NCI-H226 (cell line): ENCODE results near the gene MACROD2.

Experiments used
- DNase-seq: peaks from one replicate; pipeline ENCODE4 v3.0.0-alpha.2; 2015

MACROD2 gene

DNA sequence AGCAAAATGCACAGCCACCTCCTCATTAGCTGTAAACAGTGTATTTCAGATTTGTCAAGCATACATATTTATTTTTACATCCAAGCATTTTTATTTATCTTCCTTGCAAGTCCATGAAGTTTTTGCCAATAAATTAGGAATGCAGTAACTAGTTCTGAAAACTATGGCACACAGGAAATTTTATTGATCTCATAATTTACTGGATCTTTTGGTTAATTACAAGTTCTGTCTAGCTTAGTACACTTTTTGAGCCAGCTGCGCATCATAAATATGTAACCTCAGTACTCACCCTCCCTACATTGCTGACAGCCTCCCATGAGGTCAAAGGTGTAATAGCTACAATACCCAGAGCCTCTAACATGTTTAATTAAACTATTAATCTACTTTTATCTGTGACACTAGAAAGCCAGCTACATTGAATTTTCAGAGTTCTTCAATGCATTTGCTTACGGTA, 1679.8 kb downstream of the MACROD2 start:
- no peak for DNase-seq

GRCh38 chr20:15675813-15676484, 1680.6 kb downstream of the MACROD2 start:
- no peak for DNase-seq

GRCh38 chr20:15676815-15677214, 1681.5 kb downstream of the MACROD2 start:
- DNase-seq: no peak

DNA sequence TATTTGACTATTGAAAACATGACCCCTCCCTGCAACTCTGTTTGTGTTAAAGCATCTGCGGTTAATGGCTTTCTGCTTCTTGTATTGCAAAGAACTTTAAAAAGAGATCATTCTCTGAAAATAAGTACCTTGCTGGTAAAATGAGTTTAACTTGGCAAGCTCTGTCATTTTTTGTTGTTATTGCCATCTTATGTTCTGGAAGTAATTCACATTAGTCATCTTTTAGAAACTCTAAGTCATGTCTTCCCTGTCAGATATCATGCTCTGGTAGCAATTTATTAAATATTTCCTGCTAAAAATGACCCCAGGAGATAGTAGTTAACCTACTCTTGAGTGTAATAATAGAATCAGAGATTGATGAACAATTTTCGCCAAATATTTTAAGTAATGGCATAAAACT, 1687.4 kb downstream of the MACROD2 start:
- no peak for DNase-seq

DNA sequence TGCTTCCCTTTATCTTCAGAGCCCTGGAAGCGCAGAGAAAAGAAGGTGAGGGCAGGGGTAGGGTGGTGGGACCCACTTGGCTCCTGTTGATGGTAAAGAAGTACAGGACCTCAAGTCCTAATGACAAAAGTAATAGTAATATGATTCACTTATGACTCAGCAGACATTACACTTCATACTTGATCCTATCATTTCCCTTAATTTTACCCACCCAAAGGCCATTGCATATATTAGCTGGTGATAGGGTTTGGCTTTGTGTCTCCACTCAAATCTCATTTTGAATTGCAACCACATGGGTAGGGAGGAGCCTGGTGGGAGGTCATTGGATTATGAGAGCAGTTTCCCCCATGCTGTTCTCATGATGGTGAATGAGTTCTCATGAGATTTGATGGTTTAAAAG, 1697.3 kb downstream of the MACROD2 start:
- no peak for DNase-seq

DNA sequence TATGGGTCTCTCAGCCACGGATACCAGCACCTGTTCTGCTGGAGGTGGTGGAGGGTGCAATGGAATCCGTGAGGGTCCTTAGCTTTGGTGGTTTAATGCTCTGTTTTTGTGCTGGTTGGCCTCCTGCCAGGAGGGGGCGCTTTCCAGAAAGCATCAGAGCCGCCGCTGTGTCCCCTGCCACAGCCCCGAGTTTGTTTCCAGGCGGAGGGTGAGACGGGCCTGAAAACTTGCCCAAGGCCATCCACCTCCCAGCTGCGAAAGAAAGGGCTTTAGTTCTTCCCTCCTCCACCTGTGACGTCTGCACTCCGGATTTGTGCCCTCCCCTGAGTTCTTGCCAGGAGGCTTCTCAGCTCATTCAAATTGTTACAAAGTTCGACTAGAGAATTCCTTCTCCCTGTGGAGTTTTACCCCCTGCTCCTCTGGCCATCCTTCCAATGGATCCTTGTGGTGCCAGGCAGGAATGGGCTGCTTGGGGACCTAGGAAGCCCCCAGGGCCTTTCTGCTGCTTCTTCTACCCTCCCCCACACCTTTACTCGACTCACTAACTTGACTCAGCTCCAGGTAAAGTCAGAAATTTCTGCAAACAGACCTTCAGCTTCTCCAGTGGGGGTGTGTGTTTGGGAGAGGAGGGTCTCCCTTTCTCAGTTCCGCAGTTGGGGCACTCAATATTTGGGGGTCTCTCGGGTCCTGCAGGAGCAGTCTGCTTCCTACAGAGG, 1704.3 kb downstream of the MACROD2 start:
- DNase-seq: no peak

GRCh38 chr20:15700147-15700765, 1704.9 kb downstream of the MACROD2 start:
- DNase-seq: no peak

DNA sequence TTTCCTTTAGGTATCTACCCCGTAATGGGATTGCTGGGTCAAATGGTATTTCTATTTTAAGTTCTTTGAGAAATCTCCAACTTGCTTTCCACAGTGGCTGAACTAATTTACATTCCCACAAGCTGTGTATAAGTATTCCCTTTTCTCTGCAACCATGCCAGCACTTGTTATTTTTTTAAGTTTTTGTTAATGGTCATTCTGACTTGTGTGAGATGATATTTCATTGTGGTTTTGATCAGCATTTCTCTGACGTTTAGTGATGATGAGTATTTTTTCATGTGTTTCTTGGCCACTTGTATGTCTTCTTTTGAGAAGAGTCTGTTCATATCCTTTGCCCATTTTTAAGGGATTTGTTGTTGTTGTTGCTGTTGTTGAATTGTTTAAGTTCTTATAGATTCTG, 1706.8 kb downstream of the MACROD2 start:
- no peak for DNase-seq

- DNase-seq: peak; percentile 31
Observed at GRCh38 chr20:15703171-15703911, 1708.0 kb downstream of the MACROD2 start.

DNA sequence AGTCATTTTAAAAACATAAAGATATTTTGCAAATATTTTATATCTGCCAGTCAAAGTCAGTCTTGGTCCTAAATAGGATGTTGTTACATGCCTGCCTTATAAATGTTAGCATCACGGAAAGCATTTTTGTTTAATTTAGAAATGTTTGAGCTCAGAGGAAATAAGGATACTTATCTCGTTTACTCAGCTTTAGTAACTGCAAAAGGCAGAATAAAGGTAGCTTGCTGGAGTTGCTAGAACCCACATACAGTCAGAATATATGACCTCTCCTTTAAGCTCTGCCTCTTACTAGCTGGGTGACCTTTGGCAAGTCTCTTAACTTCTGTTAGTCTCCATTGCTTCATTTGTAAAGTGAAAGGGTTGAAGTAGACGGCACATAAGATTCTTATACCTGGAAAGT, 1710.7 kb downstream of the MACROD2 start:
- no peak for DNase-seq

DNA sequence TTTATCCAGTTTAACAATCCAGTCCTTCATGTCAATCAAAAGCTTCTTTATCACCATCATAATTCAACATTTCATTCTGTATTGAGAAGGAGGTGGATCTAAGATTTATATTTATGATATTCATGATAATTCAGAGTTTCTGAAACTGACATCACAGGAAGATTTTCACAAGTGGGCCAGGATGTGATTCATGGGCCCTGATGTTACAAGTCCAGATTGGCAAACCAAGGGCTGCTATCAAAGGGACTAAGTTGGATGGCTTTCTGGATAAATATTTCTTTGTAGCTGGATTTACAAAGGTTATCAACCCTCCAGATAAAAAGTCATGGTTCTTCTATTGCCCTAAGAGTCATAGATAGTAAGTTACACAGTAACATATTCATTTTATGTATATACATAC, 1711.4 kb downstream of the MACROD2 start:
- DNase-seq: no peak

GRCh38 chr20:15708984-15709598, 1713.8 kb downstream of the MACROD2 start:
- no peak for DNase-seq

GRCh38 chr20:15710636-15711035, 1715.3 kb downstream of the MACROD2 start:
- no peak for DNase-seq

DNA sequence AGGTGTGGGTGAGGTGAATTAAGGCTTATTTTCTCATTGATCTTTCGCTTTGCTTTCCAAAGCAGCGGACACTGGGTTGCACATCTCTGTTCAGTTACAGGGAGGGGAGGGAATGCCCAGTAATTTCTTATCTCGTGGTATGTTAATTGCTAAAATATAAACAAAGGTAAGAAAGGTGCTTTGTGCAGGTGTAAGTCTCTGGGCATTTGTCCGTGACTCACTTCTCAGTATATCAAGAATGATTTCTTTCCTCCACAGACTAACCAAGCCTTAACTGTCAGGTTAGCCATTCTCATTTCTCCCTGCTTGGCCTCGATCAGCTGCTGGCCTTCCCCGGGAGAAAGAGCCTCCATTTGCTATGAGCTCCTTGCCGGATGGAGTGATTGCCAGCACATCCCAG, 1715.9 kb downstream of the MACROD2 start:
- DNase-seq: no peak

GRCh38 chr20:15716256-15716655, 1720.9 kb downstream of the MACROD2 start:
- no peak for DNase-seq

DNA sequence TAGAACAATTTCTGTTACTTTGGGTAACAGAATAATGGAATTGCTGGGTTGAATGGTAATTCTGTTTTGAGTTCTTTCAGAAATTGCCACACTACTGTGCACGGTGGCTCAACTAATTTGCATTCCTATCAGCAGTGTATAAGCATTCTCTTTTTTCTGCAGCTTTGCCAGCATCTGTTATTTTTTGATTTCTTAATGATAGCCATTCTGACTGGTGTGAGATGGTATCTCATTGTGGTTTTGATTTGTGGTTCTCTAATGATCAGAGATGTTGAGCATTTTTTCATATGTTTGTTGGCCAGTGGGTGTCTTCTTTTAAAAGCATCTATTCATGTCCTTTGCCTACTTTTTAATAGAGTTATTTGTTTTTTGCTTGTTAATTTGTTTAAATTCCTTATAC, 1731.1 kb downstream of the MACROD2 start:
- DNase-seq: no peak

GRCh38 chr20:15734052-15734451, 1738.7 kb downstream of the MACROD2 start:
- no peak for DNase-seq

- DNase-seq: no peak
Observed at GRCh38 chr20:15739035-15739434, 1743.7 kb downstream of the MACROD2 start.

DNA sequence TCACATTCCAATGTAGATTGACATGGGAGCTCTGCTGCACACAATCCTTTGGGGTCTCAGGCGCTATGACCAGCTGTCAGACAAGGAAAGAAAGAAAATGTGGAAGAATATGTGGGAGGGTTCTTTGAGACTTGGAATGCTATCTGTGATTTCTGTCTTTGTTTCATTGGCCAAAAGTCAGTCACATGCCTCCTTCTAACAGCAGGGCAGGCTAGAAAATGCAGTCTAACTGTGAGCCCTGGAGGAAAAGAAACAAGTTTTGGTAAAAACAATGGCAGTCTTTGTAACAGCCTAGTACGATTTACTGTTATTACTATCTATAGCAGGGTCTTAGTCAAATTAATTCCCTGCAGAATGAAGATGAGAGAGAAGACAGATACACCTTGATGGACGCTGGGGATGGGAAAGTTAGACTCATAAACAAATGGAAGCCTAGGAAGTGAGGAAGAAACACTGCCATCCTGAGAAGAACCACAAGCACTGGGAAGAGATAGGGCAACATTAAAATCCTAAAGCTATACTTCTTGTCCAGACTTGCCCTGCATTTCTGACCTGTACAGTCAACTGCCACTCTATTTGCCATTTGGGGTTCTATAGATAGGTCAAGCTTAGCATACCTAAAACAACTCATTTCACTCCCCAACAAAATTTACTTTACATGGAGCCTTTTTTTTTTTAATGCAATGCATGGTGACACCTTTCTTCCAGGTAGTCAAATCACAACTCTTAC, 1744.9 kb downstream of the MACROD2 start:
- DNase-seq: no peak

- DNase-seq: no peak
Observed at GRCh38 chr20:15742087-15742486, 1746.8 kb downstream of the MACROD2 start.

GRCh38 chr20:15742627-15743026, 1747.3 kb downstream of the MACROD2 start:
- no peak for DNase-seq
